Amygdala (tissue), 56 donors: ENCODE data around the gene LYL1.

Source experiments
- DNase-seq, 56 donors: peaks; one replicate each; lab custom pipeline; 2025; lab: John Stamatoyannopoulos, UW

LYL1 gene

DNA sequence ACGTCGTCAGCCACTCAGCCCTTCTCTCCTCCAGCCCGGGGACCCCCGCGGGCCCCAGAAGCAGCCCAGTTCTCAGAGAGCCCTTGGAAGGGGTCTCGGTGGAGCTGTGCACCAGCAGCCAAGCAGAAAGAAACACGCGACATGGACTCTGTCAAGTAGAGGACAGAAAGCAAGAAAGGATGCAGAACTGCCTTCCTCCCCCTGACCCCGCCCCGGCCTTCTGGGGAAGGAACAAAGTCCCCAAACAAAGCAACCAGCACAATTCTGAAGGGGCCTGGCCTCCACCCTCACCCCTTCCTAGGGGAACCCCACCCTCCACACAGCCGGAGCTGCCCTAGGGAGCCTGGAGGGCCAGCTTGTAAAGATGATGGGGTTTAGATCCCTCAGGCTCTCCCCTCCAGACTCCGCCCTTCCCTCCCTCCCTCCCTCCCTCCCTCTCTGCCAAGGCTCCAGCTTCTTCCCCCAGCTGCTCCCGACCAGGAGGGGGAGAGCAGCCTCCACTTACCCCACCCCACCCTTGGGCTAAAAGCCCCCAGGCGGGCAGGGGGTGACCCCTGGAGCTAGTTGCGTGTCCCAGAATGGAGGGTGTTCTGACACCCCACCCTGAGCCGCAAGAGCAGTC is 7.8 kb downstream of the LYL1 start:
- DNase-seq: no peak

DNA sequence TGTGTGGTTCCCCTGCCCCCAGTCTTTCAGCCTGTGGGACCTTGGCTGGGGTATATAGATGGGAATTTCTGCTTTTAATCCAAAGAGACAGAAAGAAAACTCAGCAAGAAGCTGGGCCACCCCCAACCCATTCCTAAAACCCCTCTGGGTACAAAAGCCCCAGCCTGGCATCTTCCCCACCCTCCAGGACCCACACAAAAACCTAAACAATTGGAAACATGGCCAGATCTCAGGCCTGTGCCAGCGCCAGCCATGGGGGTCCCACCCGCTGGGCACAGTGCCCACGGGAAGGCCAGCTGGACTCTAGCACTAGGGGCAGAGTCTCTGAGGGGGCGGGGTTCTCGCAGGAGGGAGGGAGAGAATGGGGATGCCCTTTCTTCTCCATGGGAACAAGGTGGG is 8.6 kb downstream of the LYL1 start:
- DNase-seq: peak in 9 of 56 donors; percentile 43 to 68 (median 52)

DNA sequence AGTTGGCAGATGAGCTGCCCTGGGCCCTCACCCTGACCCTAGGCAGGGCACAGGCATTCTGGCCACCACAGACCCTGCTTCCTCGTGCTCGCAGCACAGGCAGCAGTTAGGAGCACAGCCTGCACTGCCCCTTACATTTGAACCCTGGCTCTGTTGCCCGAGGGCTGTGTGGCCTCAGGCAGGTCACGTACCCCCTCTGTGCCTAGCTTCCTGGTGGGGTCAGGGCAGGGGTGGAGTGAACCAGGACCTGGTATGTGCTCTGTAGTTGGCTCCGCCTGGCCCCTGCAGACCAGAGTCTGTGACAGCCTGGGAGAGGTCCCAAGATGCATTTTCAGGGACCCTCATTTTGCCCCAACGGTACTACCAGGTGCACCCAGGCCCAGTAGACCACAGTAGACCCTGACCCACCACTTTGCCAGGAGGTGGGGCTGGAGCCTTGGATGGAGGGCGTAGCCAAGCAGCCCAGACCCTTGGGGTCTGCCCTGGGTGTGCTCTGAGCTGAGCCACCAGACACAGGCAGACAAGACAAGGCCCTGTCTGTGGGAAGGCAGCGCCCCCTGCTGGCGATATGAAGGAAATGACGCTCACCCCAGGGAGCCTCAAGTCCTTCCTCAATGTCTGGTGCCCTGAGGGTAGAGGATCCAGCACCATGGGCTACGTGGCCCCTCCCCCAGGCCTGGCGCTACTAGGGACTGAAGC is 9.1 kb downstream of the LYL1 start:
- DNase-seq: peak in 54 of 56 donors; percentile 23 to 92 (median 70)

DNA sequence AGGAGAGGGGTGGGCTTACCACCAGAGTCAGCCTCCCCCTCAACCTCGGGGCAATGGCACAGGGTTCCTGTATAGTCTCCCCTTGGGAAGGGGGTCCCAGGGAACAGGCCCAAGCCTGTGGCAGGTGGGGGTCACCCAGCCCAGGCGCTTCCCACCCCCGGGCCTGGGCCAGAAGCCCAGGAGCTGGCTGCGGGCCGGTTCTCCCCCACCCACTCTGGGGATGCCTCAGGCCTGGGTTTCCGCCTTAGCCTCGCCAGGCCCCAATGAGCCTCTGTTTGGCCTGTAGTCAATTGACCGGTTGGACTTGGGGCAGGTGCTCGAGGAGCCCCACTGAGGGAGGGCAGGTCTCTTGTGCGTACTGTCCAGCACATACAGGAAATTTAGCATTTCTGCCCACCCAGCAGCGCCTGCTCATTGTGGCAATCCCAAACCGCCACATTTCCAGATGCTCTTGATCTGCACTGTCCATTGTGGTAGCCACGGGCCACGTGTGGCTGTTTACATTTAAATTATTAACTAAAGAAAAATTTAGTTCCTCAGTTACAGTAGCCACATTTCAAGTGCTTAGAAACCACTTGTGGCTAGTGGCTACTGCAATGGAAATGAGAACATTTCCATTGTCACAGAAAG is 9.9 kb downstream of the LYL1 start:
- peak in 1 of 56 donors; percentile 23 for DNase-seq

DNA sequence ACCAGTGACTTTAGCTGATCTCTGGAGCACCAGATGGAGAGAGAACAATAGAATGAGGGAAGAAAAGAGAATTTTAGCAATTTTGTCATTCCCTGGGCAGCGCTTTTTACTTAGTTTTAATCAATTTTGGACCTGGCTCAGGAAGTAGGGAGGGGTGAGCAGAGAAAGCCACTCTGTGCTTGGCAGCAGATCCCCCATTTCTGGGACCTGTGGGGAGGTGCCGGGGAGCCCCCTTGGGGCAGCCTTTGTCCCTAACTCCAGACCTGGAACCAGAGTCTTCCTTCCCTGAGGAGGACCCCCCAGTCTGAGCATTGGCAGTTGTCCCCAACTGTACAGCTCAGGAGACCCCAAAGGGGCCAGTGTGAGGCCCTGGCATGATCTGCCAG is 10.5 kb downstream of the LYL1 start:
- DNase-seq: no peak

DNA sequence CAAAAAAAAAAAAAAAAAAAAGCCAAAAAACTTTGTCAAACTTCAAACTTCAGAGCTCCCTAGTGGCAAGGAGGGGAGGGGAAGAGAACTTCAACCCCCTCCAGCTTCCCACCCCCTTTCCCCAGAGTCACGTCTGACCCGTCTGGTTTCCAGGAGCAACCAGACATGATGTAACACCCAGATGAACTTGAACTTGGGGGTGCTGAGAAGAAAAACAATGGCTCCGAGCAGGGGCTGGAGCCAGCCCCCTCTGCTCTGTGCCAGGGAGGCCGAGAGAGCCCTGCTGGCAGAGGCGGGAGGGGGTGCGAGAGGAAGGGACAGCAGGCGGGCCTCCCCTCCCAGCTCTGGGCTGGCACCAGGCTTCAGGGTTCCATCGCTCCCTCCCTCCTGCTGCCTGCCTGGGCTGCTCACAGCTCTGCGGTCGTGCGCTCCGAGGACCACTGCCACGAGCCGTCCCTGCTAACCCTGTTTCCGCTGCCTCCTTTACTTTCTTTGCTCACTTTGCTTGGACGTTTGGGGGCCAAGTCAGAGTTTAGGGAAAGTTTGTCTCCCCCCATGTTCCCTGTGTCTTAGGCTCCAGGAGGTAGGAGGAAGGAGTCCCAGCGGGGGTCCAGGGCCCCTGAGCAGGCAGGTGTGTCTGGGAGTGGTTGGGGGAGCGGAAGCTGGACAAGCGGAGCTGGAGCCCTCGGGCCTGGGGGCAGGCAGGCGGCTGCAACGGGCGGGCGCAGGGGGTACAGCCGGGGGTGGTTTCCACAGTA is 11.1 kb downstream of the LYL1 start:
- DNase-seq: peak in 50 of 56 donors; percentile 20 to 89 (median 68)

DNA sequence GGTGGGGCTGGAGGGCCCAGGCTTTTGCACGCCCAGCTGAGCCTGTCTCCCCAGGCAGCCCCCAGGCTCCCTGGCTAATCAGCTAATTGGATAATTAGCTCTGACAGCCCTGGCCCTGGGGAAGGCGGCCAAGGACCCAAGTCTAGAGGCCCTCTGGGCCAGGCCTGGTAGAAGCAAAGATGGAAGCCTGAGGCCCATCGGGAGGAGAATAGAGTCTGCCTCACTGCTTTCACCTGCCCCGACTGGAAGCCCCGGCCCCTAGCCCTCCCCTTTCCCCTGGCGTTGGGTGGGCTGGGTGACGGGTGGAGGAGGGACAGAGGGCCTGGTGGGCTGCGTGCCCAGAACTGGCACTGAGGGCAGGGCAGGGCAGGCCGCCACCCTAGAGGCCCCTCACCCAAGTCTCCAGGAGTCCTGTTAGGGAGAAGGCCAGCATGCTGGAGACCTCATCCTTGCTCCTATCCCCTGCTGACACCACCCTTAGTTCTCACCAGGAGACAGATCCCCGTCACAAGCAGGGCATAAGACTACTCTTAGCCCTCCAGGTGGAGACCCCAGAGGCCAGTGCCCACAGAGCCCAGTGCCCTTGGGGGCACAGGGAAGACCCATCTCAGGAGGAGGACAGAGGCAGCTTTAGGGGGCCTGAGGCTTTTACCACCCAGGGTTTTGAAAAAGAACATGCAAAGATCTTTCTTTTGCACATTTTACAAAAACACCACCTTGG is 12.0 kb downstream of the LYL1 start:
- no peak for DNase-seq

DNA sequence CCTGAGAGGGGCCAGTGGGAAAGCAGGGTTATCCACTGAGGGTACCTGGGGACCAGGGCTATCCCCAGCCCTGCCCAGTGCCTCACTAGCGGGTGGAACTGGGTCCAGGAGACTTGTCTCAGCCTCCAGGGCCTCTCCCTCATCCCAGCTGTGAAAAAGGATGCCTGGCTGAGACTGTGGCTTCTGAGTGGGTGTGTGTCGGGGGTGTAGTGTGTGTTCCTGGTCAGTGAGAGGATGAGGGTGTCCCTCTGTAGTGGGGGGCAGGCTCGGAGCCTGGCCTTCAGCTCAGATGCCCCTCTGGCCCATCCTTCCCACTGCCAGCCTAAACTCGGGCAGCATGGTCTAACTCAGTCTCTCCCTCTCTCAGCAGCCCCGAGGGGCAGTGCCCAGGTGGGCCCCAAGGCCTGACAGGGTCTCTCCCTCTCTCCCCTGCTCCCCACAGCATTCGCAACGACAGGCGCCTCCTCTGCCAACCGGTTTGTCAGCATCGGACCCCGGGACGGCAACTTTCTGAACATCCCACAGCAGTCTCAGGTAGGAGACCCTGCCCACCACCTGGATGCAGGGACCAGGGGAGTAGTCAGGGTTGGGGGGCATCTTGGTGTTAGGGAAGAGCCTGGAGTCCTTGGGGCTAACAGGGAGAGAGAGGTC is 12.7 kb downstream of the LYL1 start:
- DNase-seq: no peak

DNA sequence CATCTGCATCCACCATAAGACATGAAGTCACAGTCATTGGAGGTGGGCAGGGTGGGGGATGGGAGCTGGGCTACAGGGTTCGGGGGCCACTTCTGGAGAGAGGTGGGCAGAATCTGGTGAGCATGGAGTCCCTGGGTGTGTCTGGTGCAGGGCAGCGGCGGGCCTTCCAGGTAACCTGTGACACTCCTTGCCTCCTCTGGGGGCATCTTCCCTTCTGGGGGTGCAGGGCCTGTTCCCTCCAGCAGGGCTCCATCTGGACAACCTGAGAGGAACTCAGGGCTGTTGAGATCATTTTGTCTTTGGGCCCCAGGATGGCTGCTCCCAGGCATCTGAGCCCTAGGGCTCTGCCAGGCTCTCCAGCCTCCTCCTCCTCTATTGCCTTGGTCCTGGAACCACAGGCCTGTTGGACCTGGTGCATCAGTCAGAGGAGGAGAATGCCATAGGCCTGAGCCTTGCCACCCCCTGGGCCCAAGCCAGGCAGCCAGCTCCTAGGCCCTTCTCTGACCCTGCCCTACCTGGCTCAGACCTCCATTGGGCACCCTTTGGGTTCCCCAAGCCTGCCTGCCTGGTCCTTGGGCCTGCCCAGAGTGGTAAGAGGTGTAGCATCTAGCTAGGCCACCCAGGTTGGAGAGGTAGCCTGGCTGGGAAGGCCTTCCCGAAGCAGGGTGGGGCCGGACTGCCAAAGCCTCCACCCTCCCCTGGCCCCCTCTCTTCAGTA is 13.4 kb downstream of the LYL1 start:
- no peak for DNase-seq

DNA sequence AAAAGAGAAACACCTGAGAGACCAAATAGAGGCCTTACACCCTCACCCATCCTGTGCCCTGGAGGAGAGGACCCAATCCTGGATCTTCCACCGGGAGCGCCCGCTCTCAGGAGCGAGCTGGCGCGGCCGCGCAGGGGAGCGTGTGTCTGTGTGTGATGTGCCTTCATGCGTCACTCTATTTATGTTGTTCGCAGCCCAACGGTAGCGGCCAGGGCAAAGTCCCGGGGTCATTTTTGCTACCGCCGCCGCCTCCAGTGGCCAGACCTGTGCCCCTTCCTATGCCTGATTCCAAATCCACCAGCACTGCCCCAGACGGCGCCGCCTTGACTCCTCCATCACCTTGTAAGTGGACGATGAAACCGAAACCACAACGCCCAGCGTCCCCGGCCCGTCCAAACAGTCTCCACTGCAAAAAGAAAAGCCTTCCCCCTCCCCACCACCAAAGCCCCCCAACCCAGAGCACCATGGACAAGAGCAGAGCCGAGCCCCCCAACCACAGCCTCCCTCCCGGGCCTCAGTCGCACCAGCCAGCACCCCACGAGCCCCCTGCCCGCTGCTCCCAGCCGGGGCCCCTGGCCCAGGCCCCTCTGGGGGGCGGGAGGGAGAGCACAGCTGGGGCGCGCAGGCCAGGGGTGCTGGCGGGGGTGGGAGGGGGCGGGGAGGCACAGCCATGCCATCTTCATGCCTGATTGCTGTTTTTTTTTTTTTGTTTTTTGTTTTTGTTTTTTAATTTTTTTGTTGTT is 14.7 kb downstream of the LYL1 start:
- DNase-seq: no peak

DNA sequence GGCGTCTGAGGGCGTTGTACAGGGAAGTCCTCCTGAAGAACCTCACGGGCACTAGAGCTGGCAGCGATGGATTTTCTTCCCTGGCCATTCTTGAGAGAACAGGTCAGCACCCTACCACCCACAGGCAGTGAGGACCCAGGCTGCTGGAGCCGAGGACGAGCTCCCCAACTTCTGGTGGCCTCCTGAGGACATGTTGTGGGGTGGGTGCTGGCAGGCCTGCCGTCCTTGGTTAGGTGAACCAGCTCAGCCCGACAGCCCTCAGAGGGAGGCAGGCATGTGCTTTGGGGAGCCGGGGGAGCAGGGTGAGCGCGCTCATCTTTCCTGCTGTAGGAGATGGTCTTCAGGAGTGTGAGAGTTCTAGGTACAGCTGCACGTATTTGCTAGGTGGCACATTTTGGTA is 15.4 kb downstream of the LYL1 start:
- no peak for DNase-seq

DNA sequence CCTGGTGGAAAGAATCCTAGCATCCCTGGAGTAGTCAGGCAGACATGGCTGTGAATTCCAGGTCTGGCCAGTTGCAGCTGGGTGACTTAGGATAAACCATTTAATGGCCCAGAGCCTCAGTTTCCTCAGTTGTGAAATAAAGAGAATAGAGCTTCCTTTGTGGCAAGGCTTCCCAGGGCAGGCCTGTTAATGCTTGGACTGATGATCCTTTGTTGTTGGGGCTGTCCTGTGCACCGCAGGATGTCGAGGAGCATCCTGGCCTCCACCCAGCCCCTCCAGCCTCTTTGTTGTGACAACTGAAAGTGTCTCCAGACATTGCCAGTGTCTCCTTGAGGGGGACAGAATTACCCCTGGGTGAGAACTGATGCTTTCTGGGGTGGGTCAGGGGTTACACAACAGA is 16.3 kb downstream of the LYL1 start:
- DNase-seq: no peak

DNA sequence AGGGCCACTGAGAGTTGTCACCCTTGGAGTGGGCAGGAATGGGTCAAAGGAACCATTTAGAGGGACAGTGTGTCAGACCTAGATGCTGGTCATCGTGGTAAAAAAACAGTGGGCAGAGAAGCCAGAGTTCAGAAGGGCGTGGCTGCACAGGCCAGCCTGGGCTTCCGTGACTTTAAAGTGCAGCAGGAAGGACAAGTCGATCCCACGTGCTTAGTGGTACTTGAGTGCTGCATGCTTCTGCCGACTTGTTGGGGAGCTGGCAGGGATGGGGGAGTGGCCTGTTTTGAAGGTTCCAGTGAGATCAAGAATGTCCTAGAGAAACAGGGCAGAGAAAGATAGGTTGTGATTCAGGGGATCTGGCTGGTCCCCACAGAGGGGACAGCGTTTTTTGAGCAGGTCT is 17.0 kb downstream of the LYL1 start:
- DNase-seq: no peak

DNA sequence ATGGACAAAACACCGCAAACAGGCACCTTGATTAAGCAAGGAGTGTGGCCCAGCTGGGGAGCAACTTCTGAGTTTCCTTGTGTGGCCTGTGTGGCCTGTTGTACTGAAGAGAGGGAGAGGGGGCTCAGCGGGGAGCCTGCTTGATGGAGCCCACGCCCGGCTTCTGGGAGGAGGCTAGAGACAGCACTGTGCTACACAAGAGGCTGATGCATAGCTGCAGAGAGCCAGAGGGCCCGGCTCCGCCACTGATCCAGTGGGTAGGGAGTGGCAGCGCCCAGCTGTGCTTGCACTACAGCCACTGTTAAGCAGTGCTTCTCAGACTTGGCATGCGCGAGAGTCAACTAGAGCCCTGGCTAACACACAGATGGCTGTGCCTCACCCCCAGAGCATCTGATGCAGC is 19.0 kb downstream of the LYL1 start:
- peak in 18 of 56 donors; percentile 11 to 64 (median 46) for DNase-seq

DNA sequence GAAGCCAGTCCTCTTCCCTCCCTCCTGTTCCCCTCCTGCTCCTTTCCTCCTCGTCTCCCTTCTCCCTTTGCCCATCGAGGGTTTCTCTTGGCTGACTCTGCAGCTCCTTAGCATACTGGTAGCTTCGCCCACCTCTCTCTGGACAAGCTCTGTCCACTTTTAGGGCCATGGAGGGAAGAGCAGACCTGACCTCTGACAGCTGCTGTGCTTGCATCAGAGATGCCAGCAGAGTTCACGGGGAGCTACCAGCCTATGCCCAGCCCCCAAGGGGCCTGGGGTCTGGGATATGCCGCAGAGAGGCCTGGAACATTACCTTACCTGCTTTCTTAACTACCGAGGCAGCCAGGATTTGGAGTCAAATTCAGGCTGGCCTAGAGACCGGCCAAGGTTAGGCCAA is 19.7 kb downstream of the LYL1 start:
- no peak for DNase-seq

DNA sequence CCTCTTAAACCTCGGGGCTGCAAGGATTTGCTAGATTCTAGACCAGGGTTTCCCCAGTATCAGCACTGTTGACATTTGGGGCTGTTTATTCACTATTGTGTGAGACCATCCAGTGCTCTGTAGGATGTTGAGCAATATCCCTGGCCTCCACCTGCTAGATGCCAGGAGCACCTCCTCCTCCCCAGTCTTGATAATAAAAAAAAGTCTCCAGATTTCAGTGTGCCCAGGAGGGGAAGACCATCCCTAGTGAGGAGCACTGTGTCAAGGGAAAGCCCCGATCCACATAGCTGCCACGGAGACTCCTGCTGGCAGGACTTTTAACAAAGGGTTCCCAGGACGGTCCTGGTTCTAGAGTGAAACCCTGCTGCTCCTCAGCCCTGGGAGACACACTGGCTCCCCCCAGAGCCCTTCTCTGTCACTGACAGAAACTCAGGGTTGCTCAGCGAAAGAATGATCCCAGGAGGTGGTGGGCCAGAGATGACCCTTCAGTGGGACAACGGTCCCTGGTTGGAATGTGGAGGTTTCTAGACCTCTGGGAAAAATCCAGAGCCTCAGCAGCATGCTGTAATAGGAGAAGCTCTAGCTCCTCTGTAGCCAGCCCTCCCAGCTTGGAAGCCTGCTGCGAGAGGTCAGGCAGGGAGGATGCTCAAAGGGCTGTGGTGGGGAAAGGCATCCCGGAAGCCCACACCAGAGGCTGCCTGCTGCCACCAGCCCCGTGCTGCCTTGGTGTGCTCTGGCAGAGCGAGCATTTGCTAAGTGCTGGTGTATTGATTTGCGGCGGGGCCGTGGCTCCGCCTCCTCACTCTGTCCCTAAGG is 20.3 kb downstream of the LYL1 start:
- DNase-seq: peak in 15 of 56 donors; percentile 15 to 59 (median 35)

DNA sequence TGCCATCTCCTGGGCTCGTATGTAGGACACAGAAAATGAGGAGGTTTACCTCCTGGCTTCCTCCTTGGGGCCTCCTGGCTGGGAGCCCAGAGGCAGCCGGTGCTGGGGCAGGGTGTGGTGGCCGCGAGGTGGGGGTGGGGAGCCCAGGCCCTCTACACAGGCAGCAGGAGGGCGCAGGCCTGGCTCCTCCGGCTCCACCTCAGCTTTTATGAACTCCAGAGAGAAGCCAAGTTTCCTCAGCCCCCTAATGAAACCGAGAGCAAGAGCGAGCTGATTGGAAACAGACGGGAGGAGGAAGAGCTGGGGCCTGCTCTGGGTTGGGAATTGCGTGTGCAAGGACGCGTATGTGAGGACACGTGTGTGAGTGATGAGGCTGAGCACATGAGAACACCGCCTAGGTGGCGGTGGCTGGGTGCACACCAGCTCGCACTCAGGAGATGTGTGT is 23.1 kb downstream of the LYL1 start:
- DNase-seq: peak in 2 of 56 donors; percentile 24 to 31
